Epithelial cell of prostate (primary cell): ENCODE results near the gene HEXA.
A peak's percentile ranks its signal among the peaks of the same experiment; 100 is the strongest.
"Not testable (repeated sequence)": the region's sequence is repeated elsewhere in the genome, so short reads cannot be mapped to it uniquely, and the experiment has no call there.

Experiments
- DNase-seq: peaks from one replicate; pipeline ENCODE4 v3.0.0-alpha.2; 2011; ENCODE audit warnings: low read depth, low spot score
- H3K27ac ChIP-seq: fragments of 450-650 bp; 2 replicates; pipeline ENCODE4 v1.5.1; 2017; ENCODE audit warnings: mild to moderate bottlenecking

HEXA gene

DNA sequence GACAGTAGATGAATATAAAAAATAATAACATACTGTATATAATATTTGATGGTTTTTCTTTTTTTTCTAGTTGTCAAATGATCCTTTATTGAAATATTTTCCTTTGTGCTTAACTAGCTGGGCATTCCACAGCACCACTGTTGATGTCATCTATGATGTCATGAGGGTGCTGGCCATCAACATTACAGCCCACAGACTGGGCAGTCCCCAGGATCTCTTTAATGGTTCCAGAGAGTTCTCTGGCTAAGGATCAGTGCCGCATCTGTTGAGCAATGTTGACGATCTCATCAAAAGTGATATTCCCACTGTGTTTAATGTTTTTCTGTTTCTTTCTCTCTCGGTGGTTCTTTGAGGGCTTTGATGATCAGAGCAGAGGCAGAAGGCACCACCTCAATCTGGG, 3.3 kb upstream of the HEXA start:
- not testable (repeated sequence) for H3K27ac ChIP-seq, DNase-seq

DNA sequence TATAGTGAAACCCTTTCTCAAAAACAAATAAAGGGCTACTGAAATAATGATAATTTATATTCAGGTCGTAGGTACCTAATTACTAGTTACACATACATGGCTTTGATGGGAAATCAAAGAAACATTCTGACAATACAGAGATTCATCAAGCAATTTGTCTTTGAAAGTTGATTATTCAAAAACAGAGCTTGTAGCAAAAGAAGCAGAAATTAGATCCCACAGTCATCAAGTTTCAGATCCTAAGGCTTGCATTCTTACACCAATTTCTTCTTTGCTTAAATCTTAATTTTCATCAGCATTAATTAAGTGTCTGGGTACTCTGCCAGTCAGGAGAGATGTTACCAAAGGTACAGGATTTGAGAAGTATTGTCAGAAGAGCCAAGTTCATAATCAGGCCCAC, 1.5 kb upstream of the HEXA start:
- no peak overlapping the region for H3K27ac ChIP-seq
- DNase-seq = no peak

DNA sequence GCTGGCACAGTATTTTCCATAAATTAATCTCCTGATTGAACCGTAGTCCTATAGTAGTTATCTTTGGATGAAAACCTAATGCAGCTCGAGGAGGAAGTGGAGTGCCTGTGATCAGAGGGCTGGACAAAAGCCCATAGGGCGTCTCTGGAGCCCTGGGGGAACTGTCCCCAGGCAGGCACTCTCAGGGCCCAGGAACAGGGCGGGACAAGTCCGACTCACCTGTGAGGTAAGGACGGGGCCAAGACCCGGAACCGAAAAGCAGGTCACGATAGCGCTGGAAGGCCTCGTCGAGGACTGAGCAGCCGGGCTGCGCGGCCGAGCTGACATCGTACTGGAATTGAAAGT, 341 bp downstream of the HEXA start:
- no peak for DNase-seq

DNA sequence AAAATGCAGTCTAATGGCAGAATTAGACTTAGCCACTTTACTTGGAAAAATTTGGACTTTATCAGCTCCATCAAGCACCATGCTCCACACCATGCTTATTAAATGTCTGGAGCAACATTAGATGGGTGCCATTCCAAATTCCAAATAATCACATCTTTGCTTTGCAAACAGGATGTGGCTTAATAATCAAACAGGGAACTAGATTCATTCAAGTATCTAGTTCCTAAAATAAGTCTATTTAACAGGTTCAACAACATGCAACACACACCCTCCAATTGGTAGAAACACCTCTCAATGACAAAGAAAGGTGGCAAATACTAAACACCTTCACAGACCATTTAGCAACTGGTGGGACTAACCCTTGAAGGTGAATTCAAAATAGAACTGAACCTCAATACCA, 3.5 kb downstream of the HEXA start:
- H3K27ac ChIP-seq = no peak overlapping the region
- no peak for DNase-seq

More for the DNA sequence above, 341 bp downstream of the HEXA start:
- peak overlapping the region; percentile 78 for H3K27ac ChIP-seq

DNA sequence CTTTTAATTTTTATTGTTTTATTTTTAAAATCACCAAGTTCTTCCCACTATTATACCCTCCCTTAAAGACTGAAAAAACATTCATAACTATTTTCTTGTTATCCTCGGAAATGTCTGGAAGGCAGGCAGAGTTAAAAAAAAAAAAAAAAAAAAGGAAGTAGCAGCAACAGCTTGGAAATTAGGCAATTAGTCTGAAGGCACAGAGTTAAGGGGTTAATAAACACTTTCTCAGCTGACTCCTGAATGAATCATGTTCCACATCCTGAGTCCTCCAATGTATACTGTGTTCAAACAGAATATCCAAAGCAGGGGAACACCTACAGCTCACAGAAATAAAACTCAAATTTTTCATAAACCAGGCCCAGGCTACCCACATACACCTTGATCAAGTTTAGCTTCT, 5.8 kb downstream of the HEXA start:
- peak overlapping the region; percentile 18 for H3K27ac ChIP-seq

DNA sequence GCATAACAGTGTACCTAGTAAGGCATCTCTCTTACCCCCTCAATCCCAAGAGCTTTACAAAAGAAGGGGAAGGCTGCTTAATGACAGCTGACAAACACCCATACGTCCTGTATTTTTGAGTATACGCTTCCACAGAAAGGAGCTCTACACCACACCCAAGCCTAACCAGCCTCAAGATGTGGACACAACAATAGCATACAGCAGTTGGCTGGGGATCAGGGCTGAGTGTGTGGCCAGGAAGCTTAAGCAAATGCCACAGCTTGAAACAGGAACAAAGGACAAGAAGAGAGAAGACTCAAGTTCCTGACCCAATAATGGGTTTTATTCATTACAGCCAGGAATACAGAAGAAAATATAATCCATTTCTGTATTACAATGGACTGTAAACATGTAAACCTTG, 6.9 kb downstream of the HEXA start:
- no peak for DNase-seq
- H3K27ac ChIP-seq = no peak overlapping the region

More for the DNA sequence above, 5.8 kb downstream of the HEXA start:
- no peak for DNase-seq

DNA sequence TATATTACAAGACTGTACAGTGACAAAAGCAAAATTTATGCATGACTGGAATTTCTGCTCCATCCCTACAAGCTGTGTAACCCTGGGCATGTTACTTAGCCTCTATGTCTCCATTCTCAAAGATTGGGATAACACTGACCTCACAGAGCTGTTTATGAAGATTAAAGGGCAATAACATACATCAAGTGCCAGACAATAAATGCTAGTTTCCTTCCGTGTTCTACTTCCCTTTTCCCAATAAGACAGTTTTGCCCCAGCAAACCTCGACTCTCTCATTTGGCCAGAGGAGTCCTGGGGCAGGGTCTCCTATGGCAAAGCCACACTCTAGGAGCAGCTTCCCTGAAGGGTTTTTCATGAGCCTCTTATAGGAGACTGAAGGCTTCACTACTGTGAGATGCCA, 7.5 kb downstream of the HEXA start:
- H3K27ac ChIP-seq = no peak overlapping the region
- DNase-seq = no peak

DNA sequence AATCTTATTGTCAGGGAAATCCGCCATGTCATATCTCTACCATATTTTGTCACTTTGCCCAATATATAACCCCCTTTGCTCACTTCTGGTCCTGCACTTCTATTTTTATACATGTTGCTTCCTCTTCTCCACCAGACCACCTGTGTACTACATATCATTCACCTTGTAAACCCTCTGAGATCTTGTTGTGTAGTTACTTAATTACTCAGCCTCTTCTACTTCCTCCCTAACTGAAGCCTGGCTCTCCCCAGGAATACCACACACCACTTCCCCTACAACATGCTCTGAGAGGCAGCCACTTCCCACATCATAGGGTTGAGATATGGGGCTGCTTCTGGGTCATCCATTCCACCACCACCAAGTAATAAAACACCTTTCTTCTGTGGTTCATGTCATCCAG, 10.0 kb downstream of the HEXA start:
- no peak for DNase-seq

DNA sequence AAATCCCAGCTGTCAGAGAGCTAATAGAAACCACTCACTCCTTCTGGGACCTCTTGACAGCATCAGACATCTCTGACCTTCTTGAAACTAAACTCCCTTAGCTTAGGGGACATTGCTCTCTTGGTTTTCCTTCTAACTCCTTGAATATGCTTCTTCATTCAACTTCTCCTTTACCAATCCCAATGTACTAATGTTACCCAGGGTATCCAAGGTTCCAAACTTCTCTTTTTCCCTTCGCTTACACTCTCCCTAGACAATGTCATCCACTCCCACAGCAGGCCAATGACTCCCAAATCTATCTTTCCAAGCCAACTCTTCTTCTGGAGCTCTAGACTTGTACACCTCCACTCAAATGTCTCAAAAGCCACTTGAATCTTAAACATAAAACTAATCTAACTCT, 14.6 kb downstream of the HEXA start:
- H3K27ac ChIP-seq = no peak overlapping the region

More for the DNA sequence above, 10.0 kb downstream of the HEXA start:
- no peak overlapping the region for H3K27ac ChIP-seq

DNA sequence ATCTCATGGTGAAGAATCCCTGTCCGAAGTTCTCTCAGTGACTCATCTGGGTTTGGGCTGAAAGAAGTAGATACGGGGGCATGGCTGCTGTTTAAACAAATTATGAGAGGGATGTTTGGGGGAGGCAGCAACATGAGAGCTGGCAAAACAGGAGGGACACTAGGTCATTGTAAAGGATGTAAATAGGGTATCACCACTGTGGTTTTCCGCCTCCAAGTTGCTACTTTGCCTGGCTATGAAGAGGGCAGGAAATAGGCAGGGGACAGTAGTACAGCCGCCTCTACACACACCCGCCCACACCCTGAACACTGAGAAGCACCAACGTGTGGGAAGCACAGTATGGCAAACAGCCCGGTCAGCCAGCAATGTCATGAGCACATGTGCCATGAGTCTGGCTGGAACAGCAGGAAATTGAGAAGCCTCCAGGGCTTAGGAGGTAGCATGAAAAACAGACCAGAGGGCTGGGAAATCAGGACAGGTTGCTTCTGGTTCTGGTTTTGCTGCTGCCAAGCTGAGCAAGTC, 17.1 kb downstream of the HEXA start:
- peak overlapping the region; percentile 74 for H3K27ac ChIP-seq

More for the DNA sequence above, 14.6 kb downstream of the HEXA start:
- DNase-seq = no peak

DNA sequence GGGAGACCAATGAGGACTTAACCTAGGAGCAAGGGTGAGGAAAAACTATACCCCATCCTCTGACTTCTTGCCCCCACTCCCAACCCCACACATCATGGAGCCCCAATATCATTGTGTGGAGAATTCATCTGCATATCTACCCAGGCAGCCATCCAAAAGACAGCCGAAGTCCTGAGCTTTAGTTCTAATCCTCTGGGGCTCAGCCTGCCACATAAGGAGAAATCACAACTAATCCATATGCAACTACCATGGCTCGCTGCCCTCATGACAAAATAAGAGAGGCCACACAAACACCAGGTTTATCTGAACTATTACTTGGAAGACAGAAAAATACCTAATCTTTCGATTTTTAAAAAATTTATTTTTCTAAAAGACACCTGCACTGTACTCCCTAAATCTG, 17.7 kb downstream of the HEXA start:
- DNase-seq = no peak
- H3K27ac ChIP-seq = peak overlapping the region; percentile 74

More for the DNA sequence above, 17.1 kb downstream of the HEXA start:
- peak; percentile 86 for DNase-seq

DNA sequence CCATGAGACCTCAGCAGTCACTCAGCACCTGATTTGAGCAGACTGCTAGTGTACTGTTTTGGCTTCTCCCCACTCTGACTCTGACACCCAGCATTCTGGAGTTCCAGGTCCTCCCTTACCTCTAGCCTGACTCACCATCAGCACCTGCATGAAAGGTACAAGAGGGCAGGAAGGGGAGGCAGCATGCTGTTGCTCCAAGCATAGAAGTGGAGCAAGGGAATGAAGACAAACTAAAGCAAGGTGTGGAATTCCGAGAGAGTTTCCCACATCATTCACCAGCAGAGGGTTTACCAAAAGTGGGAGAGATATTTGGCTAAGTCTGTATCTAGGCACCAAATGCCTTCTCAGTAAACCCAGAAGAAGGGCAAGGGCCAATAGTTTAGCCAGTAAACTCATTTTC, 21.3 kb downstream of the HEXA start:
- H3K27ac ChIP-seq = no peak overlapping the region
- no peak for DNase-seq

DNA sequence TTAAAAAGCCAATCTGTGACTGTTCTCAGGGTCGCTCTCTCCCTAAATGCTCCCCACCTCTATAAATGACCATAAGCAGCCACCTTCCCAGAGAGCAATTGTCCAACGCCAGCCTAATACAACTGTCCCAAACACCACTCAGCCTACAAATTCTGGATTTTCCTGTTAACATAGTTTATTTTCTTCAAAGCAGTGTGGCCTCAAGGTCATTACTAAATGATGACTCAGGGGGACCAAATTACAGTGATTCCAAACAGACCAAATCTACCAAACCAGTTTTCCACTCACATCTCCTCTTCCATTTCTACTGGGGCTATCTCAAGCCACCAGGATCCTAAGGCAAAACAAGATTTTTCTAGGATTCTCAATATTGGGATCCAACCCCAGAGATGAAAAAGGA, 22.5 kb downstream of the HEXA start:
- H3K27ac ChIP-seq = no peak overlapping the region
- no peak for DNase-seq

DNA sequence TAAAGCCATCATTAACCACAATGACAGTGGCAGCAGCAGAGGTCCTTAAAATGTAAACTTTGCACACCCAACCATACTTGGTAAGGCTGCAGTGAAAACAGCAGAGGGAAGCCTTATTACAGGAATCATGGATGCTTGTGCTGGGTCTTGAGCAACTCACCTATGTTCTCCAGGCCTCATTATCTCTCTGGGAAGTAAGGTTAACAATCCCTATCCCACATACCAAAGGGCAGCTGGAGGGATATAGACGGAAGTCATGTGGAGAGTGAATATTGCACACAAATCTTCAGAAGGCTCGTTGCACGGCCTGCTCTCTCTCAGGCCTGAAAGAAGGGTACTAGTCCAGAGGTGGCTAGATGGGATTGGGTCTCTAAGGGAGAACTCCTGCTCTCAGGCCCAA, 30.0 kb downstream of the HEXA start:
- no peak for DNase-seq
- H3K27ac ChIP-seq = no peak overlapping the region

DNA sequence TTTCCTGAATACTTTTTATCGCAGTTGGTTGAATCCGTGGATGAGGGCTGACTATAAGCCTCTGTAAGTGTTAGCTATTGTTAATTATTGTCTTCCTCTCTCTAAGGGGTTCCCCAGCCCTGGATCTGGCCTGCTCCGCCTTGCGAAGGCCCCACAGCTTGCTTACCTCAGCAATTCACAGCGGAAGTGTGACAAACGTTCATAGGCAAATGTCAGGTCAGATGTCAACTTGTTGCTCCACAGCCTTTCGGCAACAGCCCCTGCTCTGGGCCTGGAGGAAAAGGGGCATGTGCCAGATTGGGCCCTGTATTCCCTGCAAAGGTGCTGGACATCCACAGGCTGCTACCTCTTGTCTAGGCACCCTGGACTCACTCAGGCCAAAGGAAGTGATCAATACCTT, 30.5 kb downstream of the HEXA start:
- H3K27ac ChIP-seq = no peak overlapping the region
- no peak for DNase-seq

DNA sequence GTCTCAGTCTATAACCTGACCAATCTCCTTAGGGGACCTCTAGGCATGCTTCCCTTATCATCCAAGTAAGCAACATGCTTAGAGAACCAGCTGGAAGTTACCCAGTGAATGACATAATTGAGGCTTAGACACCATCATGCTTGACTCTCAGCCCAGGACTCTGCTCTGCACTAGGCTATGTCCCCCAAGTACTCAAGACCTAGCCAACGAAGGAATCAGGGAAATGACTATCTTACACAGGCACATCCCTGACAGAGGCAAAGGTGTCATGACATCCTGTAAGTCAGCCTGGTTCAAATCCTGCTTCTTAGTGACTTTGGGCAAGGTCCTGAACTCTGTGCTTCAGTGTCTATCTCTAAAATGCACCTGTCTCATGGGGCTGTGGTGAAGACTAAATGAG, 31.2 kb downstream of the HEXA start:
- H3K27ac ChIP-seq = no peak overlapping the region
- no peak for DNase-seq

DNA sequence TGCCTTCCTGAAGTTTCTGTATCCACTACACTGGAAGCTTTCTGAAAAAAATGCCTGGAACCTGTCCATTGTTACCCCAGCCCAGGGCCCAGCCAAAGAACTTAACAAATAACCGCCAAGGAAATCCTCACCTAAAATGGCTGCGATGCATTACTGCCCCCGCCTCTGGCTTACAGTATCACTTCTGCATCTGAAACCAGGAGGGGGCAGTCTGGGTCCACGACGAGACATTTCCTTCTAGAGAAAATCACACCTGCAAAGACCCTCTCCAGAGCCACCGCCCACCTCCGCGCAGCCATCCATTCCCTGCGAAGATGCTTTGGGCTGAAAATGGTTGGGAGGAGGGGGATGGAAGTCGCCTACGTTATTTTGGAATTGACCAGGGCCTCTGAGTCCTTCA, 33.4 kb downstream of the HEXA start:
- no peak overlapping the region for H3K27ac ChIP-seq
- no peak for DNase-seq

DNA sequence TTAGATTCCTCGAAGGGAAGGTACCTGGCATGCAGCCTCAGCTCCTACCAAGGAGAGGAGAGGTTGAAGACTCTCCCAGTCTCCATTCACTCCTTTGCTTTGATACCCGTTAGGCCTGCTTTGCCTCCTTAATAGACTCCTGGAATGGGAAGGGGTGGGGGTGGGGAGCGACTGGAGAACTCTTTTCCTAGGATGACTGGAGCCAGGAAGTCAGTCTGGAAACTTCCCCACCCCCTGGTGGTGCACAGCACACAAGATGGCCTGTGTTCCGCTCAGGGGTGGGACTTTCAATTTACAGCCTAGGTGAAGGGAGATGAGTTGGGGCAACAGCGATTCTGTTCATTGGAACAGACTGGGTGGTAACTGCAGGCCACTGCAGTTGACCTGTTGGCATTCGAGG, 34.5 kb downstream of the HEXA start:
- no peak for DNase-seq
- H3K27ac ChIP-seq = no peak overlapping the region

DNA sequence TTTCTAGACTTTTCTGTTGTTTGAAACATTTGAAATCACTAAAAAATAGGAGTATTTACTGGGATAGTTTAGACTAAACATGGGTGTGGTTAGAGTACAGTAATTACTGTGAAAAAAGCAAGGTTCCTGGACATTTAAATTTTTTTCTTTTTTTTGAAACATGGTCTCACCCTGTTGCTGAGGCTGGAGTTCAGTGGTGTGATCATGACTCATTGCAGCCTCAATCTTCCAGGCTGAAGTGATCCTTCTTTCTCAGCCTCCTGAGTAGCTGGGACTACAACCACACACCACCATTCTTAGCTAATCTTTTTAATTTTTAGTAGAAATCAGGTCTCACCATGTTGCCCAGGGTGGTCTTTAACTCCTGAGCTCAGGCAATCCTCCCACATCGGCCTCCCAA, 35.4 kb downstream of the HEXA start:
- H3K27ac ChIP-seq = peak overlapping the region; percentile 48
- no peak for DNase-seq

DNA sequence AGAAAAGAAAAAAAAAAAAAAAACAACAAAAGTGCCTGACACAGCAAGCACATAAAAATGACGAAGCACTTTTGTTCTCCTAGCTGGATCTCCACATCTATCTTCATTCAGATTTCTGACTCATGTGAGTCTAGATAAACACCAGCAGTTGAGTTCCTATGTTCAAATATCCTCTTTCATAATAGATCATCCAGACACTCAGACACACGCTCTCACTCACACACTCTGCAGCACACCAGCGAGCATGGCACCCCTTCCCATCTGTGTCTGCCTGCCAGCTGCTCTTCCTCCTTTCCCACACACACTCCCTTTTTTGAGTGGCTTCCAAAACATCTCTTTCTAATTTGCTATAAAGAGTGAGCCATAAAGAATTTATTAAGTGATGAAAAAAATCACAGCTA, 36.0 kb downstream of the HEXA start:
- DNase-seq = peak; percentile 48
- peak overlapping the region; percentile 48 for H3K27ac ChIP-seq

DNA sequence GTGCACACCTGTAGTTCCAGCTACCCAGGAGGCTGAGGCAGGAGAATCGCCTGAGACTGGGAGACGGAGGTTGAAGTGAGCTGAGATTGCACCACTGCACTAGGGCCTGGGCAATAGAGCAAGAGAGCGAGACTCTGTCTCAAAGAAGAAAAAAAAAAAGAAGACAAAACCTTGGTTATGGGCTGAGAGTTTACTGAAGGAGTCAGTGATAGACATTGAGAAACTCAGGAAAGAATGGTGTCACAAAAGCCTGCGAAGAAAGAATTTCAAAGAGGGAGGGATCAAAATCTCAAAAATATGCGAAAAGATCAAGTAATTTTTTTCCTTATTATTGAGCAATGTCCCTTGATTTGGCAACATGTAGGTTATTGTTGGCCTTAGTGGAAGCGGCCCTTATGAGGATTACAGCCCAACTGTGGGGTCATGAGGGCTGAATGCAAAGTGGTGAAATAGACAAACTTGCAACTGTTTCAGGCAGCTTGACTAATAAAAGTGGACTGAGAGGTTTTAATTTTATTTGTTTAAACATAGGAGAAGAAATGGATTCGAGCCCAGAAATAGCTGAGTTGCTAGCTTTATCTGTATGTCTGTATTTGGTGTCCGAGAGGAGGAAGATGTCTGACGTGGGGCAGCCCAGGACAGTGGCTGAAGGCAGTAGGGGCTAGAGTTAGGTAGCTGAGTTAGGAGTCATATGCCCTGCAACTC, 37.0 kb downstream of the HEXA start:
- H3K27ac ChIP-seq = no peak overlapping the region
- no peak for DNase-seq

DNA sequence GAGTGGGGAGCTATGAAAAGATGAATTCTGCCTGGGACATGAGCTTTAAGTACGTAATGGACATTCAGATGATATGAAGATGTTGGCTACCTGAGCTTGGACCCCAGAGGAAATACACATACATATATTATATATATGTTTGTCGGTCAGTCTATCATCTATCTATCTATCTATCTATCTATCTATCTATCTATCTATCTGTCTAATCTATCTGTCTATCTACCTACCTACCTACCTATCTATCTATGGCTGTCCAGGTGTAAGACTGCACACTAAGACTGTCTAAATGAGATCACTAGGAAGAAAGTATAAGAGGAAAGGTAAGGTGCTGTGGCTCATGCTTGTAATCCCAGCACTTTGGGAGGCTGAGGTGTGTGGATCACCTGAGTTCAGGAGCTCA, 37.7 kb downstream of the HEXA start:
- H3K27ac ChIP-seq = no peak overlapping the region

More for the DNA sequence above, 37.7 kb downstream of the HEXA start:
- no peak for DNase-seq
